Measurements from ENCODE around the gene ALOX5. TPM values are rescaled to one million over a fixed set of nuclear protein-coding genes. Genes with fewer than 3 reads are reported as not detected.

Gene ALOX5
- total RNA-seq, 1 experiment from 2014 or later: 66.5 TPM

DNA sequence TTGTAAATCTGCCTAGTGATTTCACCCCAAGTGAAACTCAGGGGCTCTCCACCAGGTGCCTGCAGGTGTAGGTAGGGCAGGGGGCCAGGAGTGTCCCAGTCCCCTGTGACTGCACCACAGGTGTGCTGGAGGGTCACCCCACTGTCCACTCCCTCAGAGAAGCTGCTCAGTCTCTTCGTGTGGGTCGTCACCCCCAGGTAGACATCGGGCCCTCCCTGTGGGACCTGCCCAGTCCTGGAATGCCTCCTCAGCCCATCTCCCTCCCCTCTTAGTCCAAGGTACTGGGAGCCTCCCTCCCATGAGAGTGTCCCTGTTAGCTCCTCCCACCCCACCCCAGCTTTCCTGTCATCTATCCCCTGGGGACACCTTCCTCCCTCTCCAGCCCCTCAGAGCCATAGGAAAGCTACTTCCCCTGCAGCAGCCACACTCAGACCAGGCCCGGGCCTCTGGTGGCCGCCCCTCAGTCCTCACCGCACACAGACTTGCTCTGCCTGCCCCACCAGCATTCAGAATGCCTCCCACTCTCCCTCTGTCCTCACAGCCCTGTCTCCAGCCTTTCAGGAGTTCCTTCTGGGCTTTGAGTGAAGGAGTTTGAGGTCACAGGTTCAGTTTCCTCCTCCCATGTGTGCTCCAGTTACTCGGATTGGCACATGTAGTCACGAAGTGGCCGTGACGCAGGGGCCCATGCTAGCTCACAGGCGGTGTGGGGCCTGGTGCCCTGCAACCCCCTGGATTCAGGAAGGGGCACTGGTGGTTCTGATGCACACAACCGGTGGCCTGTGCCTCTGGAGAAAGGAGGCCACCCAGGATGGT lies 5.1 kb downstream of the ALOX5 start:
- H3K4me2 ChIP-seq: no peak overlapping the region
- BruUV-seq (replicated peaks): no TSS peak
- H3K79me2 ChIP-seq (ENCODE audit: low read depth): peaks cover 46% of the 10 kb centered on the region
- no peaks in the 10 kb centered on the region for H3K9me2 ChIP-seq (ENCODE audit: insufficient read depth)
- POLR2A ChIA-PET (ENCODE audit: unreplicated experiment): interaction anchor here (0.7 kb wide), 1 partner anchor 47 kb away, joined by 8 read pairs; no protein-coding TSS in a partner anchor
- H3K36me3 ChIP-seq (ENCODE audit: low read depth): peaks cover 15% of the 10 kb centered on the region; the same call in 1 of the 2 replicates
- no peak overlapping the region for H3K4me3 ChIP-seq
- no peak for TF ChIP-seq EZH2 (IDR thresholded peaks at IDR 0.05; ENCODE audit: low read depth)
- TF ChIP-seq CTCF (conservative IDR thresholded peaks at IDR 0.05): no peak
- no peaks in the 10 kb centered on the region for H4K20me1 ChIP-seq (ENCODE audit: insufficient read depth)
- peaks cover 33% of the 10 kb centered on the region for H3K4me1 ChIP-seq (replicated peaks; ENCODE audit: insufficient read depth)
- no peak overlapping the region for H2AFZ ChIP-seq
- DNase-seq: peak in 1 of 2 experiments; percentile 42
- CTCF ChIA-PET: no interaction called here
- no peaks in the 10 kb centered on the region for H3K9me3 ChIP-seq (ENCODE audit: insufficient read depth, low read depth)
- peaks cover 24% of the 10 kb centered on the region for H3F3A ChIP-seq (ENCODE audit: insufficient read depth, low read depth)
- no peaks in the 10 kb centered on the region for H3K27me3 ChIP-seq (ENCODE audit: insufficient read depth, low read depth)
- intact Hi-C loops (cut with micrococcal nuclease; ENCODE audit: unreplicated experiment): loop anchor here (5.0 to 10.0 kb wide), 3 partner anchors 124 to 402 kb away; partner anchors contain the start of genes DEPP1 and ZNF22
- no peak overlapping the region for H3K27ac ChIP-seq

DNA sequence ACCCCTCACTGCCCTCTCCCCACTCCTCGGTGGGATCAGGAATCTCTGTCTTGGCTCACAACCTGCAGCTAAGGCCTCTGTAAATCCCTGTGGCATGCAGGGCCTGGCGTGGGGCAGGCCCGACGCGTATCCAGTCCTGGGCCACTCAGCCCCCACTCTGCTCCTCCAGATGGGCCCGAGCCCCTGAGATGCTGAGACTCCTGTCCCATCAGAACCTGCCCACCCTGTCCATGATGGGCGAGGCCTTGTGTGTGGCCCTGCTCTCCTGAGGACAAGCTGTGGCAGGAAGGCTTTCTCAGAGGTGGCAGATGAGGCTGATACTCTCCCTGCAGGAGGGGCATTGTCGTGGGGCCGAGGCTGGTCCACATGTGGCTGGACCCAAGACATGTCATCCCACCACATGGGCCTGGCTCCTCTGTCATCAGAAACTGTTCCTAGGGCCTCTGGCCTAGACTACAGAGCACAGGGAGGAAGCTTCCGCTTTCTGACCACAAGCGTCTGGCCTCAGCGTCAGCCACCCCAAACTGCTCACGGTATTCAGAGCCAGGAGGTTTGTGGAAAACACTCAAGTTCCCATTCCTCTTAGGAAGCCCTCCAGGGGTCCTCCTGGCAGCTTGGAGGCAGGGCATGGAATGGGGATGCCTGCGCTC lies 6.0 kb downstream of the ALOX5 start:
- no peak overlapping the region for H2AFZ ChIP-seq
- no peak overlapping the region for H3K27ac ChIP-seq
- H3K36me3 ChIP-seq (ENCODE audit: low read depth): peaks cover 19% of the 10 kb centered on the region; the same call in 1 of the 2 replicates
- H3K9me2 ChIP-seq (ENCODE audit: insufficient read depth): no peaks in the 10 kb centered on the region
- H3K4me1 ChIP-seq (replicated peaks; ENCODE audit: insufficient read depth): peaks cover 30% of the 10 kb centered on the region
- TF ChIP-seq CTCF (conservative IDR thresholded peaks at IDR 0.05): no peak
- TF ChIP-seq EZH2 (IDR thresholded peaks at IDR 0.05; ENCODE audit: low read depth): no peak
- no peak overlapping the region for H3K4me2 ChIP-seq
- ChIA-PET CTCF (no interaction called here), POLR2A (ENCODE audit: unreplicated experiment) (no interaction called here)
- H3K4me3 ChIP-seq: no peak overlapping the region
- BruUV-seq (replicated peaks): no TSS peak
- intact Hi-C loops (cut with micrococcal nuclease; ENCODE audit: unreplicated experiment): loop anchor here (5.0 to 10.0 kb wide), 3 partner anchors 125 to 403 kb away; partner anchors contain the start of genes DEPP1 and ZNF22
- no peak for DNase-seq
- peaks cover 23% of the 10 kb centered on the region for H3F3A ChIP-seq (ENCODE audit: insufficient read depth, low read depth)
- H3K79me2 ChIP-seq (ENCODE audit: low read depth): peaks cover 43% of the 10 kb centered on the region
- H4K20me1 ChIP-seq (ENCODE audit: insufficient read depth): no peaks in the 10 kb centered on the region
- no peaks in the 10 kb centered on the region for H3K9me3 ChIP-seq (ENCODE audit: insufficient read depth, low read depth)
- H3K27me3 ChIP-seq (ENCODE audit: insufficient read depth, low read depth): no peaks in the 10 kb centered on the region

DNA sequence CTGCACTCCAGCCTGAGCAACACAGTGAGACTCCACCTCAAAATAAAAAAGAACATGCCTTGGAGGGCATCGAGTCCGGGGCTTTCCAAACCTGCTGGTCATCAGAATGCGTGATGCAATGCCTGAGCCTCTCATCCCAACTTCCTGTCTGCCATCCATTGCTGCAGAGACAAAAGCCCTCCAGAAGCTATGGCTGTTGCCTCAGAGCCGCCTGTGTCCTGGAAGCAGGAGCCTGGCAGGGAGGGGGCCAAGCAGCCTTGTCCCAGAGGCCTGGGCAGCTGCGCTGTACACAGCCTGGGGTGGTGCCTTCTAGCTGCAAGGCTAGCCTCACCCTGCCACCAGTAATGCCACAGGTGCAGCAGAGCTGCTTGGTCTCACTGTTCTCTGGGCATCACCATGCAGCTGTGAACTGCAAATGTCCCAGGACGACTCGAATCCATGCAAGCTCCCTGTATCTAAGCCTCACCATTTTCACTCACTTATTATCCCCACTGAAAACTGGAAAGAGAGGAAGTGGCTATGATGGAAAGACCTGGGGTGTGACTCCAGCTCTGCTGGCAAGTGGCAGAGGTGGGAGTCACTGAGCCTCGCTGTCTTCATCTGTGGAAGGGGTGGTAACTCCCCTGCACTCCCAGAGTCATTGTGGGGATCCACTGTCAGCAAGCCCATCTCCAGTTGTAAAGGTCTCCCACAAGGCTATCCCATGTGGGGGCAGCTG lies 7.0 kb downstream of the ALOX5 start:
- Histone ChIP-seq H3K79me2 (ENCODE audit: low read depth) (peaks cover 33% of the 10 kb centered on the region), H3K4me1 (replicated peaks; ENCODE audit: insufficient read depth) (peaks cover 20% of the 10 kb centered on the region), H3K36me3 (ENCODE audit: low read depth) (peaks cover 27% of the 10 kb centered on the region; the same call in 1 of the 2 replicates), H2AFZ (no peak overlapping the region), H3K4me3 (no peak overlapping the region), H3F3A (ENCODE audit: insufficient read depth, low read depth) (peaks cover 13% of the 10 kb centered on the region; the same call in 1 of the 2 replicates), H3K27ac (no peak overlapping the region), H3K9me2 (ENCODE audit: insufficient read depth) (no peaks in the 10 kb centered on the region), H3K27me3 (ENCODE audit: insufficient read depth, low read depth) (no peaks in the 10 kb centered on the region), H4K20me1 (ENCODE audit: insufficient read depth) (no peaks in the 10 kb centered on the region), H3K4me2 (no peak overlapping the region), H3K9me3 (ENCODE audit: insufficient read depth, low read depth) (no peaks in the 10 kb centered on the region)
- ChIA-PET POLR2A (ENCODE audit: unreplicated experiment) (no interaction called here), CTCF (no interaction called here)
- intact Hi-C loops (cut with micrococcal nuclease; ENCODE audit: unreplicated experiment): no loop called here
- DNase-seq: no peak
- BruUV-seq (replicated peaks): no TSS peak
- no peak for TF ChIP-seq EZH2 (IDR thresholded peaks at IDR 0.05; ENCODE audit: low read depth)
- TF ChIP-seq CTCF (conservative IDR thresholded peaks at IDR 0.05): no peak
